ENCODE measurements around the gene TMEM117. TPM values are rescaled to one million over a fixed set of nuclear protein-coding genes. Genes with fewer than 3 reads are reported as not detected.

Gene TMEM117
- total and polyA plus RNA-seq, 8 donors, result 1.8 to 6.1 (median 4.0) TPM

- peaks cover 11 to 27% (median 27%) of the 10 kb centered on the region in 3 donors for H3K4me1 ChIP-seq
- FAIRE-seq, result no peak
- ATAC-seq, result no peak
- H3K4me3 ChIP-seq, result no peak overlapping the region
- no peak for TF ChIP-seq CTCF (IDR thresholded peaks at IDR 0.05)
- no peaks in the 10 kb centered on the region for H3K27me3 ChIP-seq
- 89 to 91% methylated on average over 3 of the region's 3 CpGs for WGBS, 2 donors
- no peak for DNase-seq
- intact Hi-C loops (cut with DNase I), result no loop called here
- no peaks in the 10 kb centered on the region for H3K9me3 ChIP-seq
- peaks cover 0 to 5% (median 0%) of the 10 kb centered on the region in 3 donors for H3K36me3 ChIP-seq
- no peak overlapping the region for H3K27ac ChIP-seq
Measured at GRCh38 chr12:43807386-43807785, 28.5 kb upstream of the TMEM117 start.

GRCh38 chr12:43812057-43812456 lies 23.8 kb upstream of the TMEM117 start:
- intact Hi-C loops (cut with DNase I), result no loop called here
- WGBS, 2 donors, result 67 to 76% methylated on average over 2 of the region's 2 CpGs
- DNase-seq (no peak), FAIRE-seq (no peak), ATAC-seq (no peak)
- no peak overlapping the region for H3K4me3 ChIP-seq
- H3K27me3 ChIP-seq, result no peaks in the 10 kb centered on the region
- no peaks in the 10 kb centered on the region for H3K36me3 ChIP-seq
- H3K9me3 ChIP-seq, result no peaks in the 10 kb centered on the region
- no peak overlapping the region for H3K27ac ChIP-seq
- peaks cover 0 to under 1% (median 0%) of the 10 kb centered on the region in 3 donors for H3K4me1 ChIP-seq
- no peak for TF ChIP-seq CTCF (IDR thresholded peaks at IDR 0.05)

GRCh38 chr12:43812926-43813325 lies 23.0 kb upstream of the TMEM117 start:
- no peak overlapping the region for H3K27ac ChIP-seq
- no peaks in the 10 kb centered on the region for H3K36me3 ChIP-seq
- H3K9me3 ChIP-seq, result no peaks in the 10 kb centered on the region
- no peak for ATAC-seq
- no peak overlapping the region for H3K4me3 ChIP-seq
- 92 to 95% methylated on average over 4 of the region's 4 CpGs for WGBS, 2 donors
- no peak for DNase-seq
- H3K4me1 ChIP-seq, result no peaks in the 10 kb centered on the region
- no peak for FAIRE-seq
- no peak for TF ChIP-seq CTCF (IDR thresholded peaks at IDR 0.05)
- no peaks in the 10 kb centered on the region for H3K27me3 ChIP-seq
- intact Hi-C loops (cut with DNase I), result no loop called here

- Histone ChIP-seq H3K4me3 (no peak overlapping the region), H3K27me3 (no peaks in the 10 kb centered on the region), H3K27ac (no peak overlapping the region), H3K9me3 (no peaks in the 10 kb centered on the region), H3K4me1 (no peaks in the 10 kb centered on the region), H3K36me3 (no peaks in the 10 kb centered on the region)
- intact Hi-C loops (cut with DNase I), result no loop called here
- WGBS, 2 donors, result 66 to 73% methylated on average over 3 of the region's 3 CpGs
- TF ChIP-seq CTCF (IDR thresholded peaks at IDR 0.05), result no peak
- FAIRE-seq, result no peak
- ATAC-seq, result no peak
- no peak for DNase-seq
Measured at GRCh38 chr12:43815416-43815815, 20.5 kb upstream of the TMEM117 start.

- Histone ChIP-seq H3K9me3 (no peaks in the 10 kb centered on the region), H3K27me3 (no peaks in the 10 kb centered on the region), H3K4me1 (no peaks in the 10 kb centered on the region), H3K36me3 (no peaks in the 10 kb centered on the region), H3K4me3 (no peak overlapping the region), H3K27ac (no peak overlapping the region)
- FAIRE-seq (no peak), DNase-seq (no peak), ATAC-seq (no peak)
- no peak for TF ChIP-seq CTCF (IDR thresholded peaks at IDR 0.05)
- intact Hi-C loops (cut with DNase I), result no loop called here
- WGBS, 2 donors, result 84 to 86% methylated on average over 3 of the region's 3 CpGs
Measured at GRCh38 chr12:43816168-43816567, 19.7 kb upstream of the TMEM117 start.

All from pancreas (tissue), 10 donors.